ENCODE measurements around the gene ARID1A.

DNA sequence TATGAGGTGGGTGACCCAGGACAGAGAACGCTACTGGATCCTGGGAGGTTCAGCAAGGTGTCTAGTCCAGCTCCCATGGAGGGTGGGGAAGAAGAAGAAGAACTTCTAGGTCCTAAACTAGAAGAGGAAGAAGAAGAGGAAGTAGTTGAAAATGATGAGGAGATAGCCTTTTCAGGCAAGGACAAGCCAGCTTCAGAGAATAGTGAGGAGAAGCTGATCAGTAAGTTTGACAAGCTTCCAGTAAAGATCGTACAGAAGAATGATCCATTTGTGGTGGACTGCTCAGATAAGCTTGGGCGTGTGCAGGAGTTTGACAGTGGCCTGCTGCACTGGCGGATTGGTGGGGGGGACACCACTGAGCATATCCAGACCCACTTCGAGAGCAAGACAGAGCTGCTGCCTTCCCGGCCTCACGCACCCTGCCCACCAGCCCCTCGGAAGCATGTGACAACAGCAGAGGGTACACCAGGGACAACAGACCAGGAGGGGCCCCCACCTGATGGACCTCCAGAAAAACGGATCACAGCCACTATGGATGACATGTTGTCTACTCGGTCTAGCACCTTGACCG lies 83.4 kb downstream of the ARID1A start:
- TF ChIP-seq CHD2 (IDR thresholded peaks at IDR 0.05; ENCODE audit: low read depth, low read length): no peak
- TF ChIP-seq, protein P1, sequence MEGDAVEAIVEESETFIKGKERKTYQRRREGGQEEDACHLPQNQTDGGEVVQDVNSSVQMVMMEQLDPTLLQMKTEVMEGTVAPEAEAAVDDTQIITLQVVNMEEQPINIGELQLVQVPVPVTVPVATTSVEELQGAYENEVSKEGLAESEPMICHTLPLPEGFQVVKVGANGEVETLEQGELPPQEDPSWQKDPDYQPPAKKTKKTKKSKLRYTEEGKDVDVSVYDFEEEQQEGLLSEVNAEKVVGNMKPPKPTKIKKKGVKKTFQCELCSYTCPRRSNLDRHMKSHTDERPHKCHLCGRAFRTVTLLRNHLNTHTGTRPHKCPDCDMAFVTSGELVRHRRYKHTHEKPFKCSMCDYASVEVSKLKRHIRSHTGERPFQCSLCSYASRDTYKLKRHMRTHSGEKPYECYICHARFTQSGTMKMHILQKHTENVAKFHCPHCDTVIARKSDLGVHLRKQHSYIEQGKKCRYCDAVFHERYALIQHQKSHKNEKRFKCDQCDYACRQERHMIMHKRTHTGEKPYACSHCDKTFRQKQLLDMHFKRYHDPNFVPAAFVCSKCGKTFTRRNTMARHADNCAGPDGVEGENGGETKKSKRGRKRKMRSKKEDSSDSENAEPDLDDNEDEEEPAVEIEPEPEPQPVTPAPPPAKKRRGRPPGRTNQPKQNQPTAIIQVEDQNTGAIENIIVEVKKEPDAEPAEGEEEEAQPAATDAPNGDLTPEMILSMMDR (IDR thresholded peaks at IDR 0.05 in 2 of 3, conservative IDR thresholded peaks at IDR 0.05 in 1 of 3; ENCODE audit: insufficient read depth in 2 of 3, low read depth in 1 of 3, low read length in 3 of 3): no peak
- no peak for TF ChIP-seq SRSF1 (IDR thresholded peaks at IDR 0.05; ENCODE audit: low read depth, low read length)
- TF ChIP-seq BCOR (IDR thresholded peaks at IDR 0.05): no peak

All from K562 (cell line).